ENCODE measurements around the gene CFLAR.

Gene CFLAR

DNA sequence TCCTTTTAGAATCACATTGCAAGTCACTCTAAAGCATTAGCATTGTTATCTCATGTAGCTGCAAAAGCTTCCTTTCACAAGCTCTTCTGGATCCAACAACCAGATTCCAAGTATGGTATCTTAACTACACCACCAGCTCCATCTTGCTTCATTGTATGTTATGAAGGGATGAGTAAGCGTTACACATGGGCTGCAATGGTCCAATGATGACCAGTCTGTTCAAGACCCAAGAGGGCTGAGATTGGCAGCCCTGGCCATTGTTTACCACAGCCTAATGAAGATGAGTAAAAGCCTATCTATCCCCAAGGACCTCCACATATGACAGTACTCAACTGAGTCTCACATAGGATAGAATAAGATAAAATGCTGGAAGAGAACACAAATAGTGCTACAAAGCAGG, 6.3 kb downstream of the CFLAR start:
- Histone ChIP-seq H3K9me3 (ENCODE audit: low read length) (no peaks in the 10 kb centered on the region), H3K36me3 (ENCODE audit: insufficient read depth, low read length) (no peaks in the 10 kb centered on the region), H3K27ac (ENCODE audit: low read depth, low read length) (no peak overlapping the region), H3K9ac (ENCODE audit: low read length) (no peak overlapping the region), H3K4me3 (ENCODE audit: low read depth in 1 of 2, low read length in 2 of 2) (no peak overlapping the region), H3K27me3 (ENCODE audit: control insufficient read depth in 1 of 2, insufficient read depth in 2 of 2, low read length in 2 of 2) (no peaks in the 10 kb centered on the region), H3K4me1 (ENCODE audit: insufficient read depth, low read length) (peaks cover 42% of the 10 kb centered on the region)

DNA sequence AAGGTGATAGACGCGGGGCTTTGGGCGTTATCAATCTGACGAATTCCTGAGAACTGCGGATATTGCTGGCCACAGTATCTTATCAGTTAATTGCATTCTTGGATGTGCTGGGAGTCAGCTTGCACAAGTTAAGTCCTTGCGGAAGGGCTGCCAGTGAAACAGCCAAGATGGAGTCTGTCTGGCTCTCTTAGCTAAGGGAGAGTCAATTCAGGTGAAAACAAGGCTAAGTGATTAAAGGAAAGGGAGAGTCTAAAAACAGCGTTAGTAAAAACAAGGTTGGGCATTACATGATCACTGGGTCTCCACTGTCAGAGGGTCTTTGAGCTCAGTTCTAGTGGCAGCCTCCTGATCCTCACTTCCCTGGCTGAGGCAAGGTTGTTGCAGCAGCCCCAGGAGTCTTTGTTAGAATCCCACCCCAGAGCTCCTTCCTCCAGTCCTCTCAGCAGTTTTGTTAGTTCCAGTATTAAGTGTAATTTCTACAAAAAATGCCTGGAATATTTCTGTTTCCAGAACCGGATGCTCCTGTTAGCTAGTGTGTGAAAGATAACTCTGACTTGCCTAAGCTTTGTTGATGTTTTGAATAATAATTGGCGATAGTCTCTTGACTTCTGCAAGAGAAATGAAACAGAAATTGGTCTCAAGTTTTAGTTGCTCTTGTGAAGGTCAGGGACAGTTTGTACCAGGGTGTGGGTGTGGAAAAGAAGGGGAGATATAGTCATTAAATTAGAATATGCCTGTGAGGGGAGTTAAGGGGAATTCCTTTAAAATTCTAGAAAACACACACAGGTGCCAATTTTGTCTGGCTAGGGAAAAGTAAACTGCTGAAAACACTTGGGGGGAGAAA, 10.6 kb downstream of the CFLAR start:
- Histone ChIP-seq H3K27me3 (ENCODE audit: control insufficient read depth in 1 of 2, insufficient read depth in 2 of 2, low read length in 2 of 2) (no peaks in the 10 kb centered on the region), H3K27ac (ENCODE audit: low read depth, low read length) (peak overlapping the region; percentile 43), H3K4me3 (ENCODE audit: low read depth in 1 of 2, low read length in 2 of 2) (no peak overlapping the region), H3K9ac (ENCODE audit: low read length) (no peak overlapping the region), H3K36me3 (ENCODE audit: insufficient read depth, low read length) (no peaks in the 10 kb centered on the region), H3K4me1 (ENCODE audit: insufficient read depth, low read length) (peaks cover 56% of the 10 kb centered on the region), H3K9me3 (ENCODE audit: low read length) (no peaks in the 10 kb centered on the region)

- Histone ChIP-seq H3K27me3 (ENCODE audit: control insufficient read depth in 1 of 2, insufficient read depth in 2 of 2, low read length in 2 of 2) (no peaks in the 10 kb centered on the region), H3K36me3 (ENCODE audit: insufficient read depth, low read length) (no peaks in the 10 kb centered on the region), H3K27ac (ENCODE audit: low read depth, low read length) (peak overlapping the region; percentile 43), H3K9ac (ENCODE audit: low read length) (no peak overlapping the region), H3K4me1 (ENCODE audit: insufficient read depth, low read length) (peaks cover 56% of the 10 kb centered on the region), H3K9me3 (ENCODE audit: low read length) (no peaks in the 10 kb centered on the region), H3K4me3 (ENCODE audit: low read depth in 1 of 2, low read length in 2 of 2) (no peak overlapping the region)
Measured at GRCh38 chr2:201127152-201127511, 11.2 kb downstream of the CFLAR start.

DNA sequence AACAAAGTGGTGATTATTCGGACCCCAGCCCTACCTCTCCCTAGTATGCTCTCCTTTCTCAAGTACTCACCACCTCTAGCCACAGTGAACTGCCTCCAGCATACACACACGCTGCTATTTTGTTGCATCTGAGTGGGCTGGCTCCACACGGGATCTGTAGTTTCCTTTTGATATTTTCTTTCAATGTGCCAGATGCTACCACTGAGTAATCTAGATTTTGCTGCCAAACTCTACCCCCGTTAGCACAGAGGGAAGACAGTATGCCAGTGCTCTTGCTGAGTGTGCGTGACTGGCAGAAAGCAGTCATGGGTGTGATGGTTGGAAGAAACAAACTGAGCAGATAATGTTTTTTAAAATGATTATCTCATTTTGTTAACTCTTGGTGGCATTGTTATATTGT, 11.6 kb downstream of the CFLAR start:
- H3K9ac ChIP-seq (ENCODE audit: low read length), result no peak overlapping the region
- peak overlapping the region; percentile 43 for H3K27ac ChIP-seq (ENCODE audit: low read depth, low read length)
- H3K9me3 ChIP-seq (ENCODE audit: low read length), result no peaks in the 10 kb centered on the region
- no peak overlapping the region for H3K4me3 ChIP-seq (ENCODE audit: low read depth in 1 of 2, low read length in 2 of 2)
- H3K27me3 ChIP-seq (ENCODE audit: control insufficient read depth in 1 of 2, insufficient read depth in 2 of 2, low read length in 2 of 2), result no peaks in the 10 kb centered on the region
- no peaks in the 10 kb centered on the region for H3K36me3 ChIP-seq (ENCODE audit: insufficient read depth, low read length)
- H3K4me1 ChIP-seq (ENCODE audit: insufficient read depth, low read length), result peaks cover 54% of the 10 kb centered on the region

GRCh38 chr2:201128033-201128432, 12.1 kb downstream of the CFLAR start:
- H3K4me3 ChIP-seq (ENCODE audit: low read depth in 1 of 2, low read length in 2 of 2), result no peak overlapping the region

GRCh38 chr2:201128933-201129505, 13.1 kb downstream of the CFLAR start:
- no peaks in the 10 kb centered on the region for H3K27me3 ChIP-seq (ENCODE audit: control insufficient read depth in 1 of 2, insufficient read depth in 2 of 2, low read length in 2 of 2)
- no peak overlapping the region for H3K4me3 ChIP-seq (ENCODE audit: low read depth in 1 of 2, low read length in 2 of 2)
- peaks cover 52% of the 10 kb centered on the region for H3K4me1 ChIP-seq (ENCODE audit: insufficient read depth, low read length)
- peaks cover 7% of the 10 kb centered on the region for H3K36me3 ChIP-seq (ENCODE audit: insufficient read depth, low read length)
- H3K9ac ChIP-seq (ENCODE audit: low read length), result peak overlapping the region; percentile 34
- H3K27ac ChIP-seq (ENCODE audit: low read depth, low read length), result no peak overlapping the region
- no peaks in the 10 kb centered on the region for H3K9me3 ChIP-seq (ENCODE audit: low read length)

More at GRCh38 chr2:201128033-201128432, 12.1 kb downstream of the CFLAR start:
- Histone ChIP-seq H3K27me3 (ENCODE audit: control insufficient read depth in 1 of 2, insufficient read depth in 2 of 2, low read length in 2 of 2) (no peaks in the 10 kb centered on the region), H3K9me3 (ENCODE audit: low read length) (no peaks in the 10 kb centered on the region), H3K4me1 (ENCODE audit: insufficient read depth, low read length) (peaks cover 57% of the 10 kb centered on the region), H3K9ac (ENCODE audit: low read length) (no peak overlapping the region), H3K27ac (ENCODE audit: low read depth, low read length) (no peak overlapping the region), H3K36me3 (ENCODE audit: insufficient read depth, low read length) (peaks cover 3% of the 10 kb centered on the region)

DNA sequence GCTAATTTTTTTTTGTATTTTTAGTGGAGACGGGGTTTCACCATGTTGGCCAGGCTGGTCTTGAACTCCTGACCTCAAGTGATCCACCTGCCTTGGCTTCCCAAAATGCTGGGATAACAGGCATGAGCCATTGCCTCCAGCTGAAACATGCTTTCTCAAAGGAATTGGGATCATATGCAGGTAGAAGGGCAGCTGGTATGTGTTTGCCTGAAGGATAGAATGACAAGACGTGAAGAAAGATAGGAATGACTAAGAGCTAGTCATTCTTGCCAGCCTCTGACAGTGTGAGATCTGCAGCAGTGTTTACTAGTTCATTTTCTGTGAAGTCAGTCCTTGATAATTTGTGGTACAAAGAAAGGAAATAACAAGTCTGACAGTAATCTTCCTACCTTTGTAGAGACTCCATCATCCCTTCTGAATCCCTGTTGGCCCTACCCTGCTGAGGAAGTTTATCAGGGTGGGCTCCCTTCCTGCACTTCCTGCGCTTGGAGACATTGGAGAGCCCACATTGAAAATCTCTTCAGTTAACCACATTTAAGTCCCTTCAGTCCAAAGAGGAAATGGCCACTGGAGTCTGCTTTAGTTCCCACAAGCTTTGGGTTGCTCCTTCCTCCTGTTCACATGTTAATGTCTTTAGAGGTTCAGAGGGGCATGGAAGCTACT, 14.7 kb downstream of the CFLAR start:
- Histone ChIP-seq H3K4me3 (ENCODE audit: low read depth in 1 of 2, low read length in 2 of 2) (no peak overlapping the region), H3K27me3 (ENCODE audit: control insufficient read depth in 1 of 2, insufficient read depth in 2 of 2, low read length in 2 of 2) (no peaks in the 10 kb centered on the region), H3K4me1 (ENCODE audit: insufficient read depth, low read length) (peaks cover 42% of the 10 kb centered on the region), H3K9ac (ENCODE audit: low read length) (no peak overlapping the region), H3K9me3 (ENCODE audit: low read length) (no peaks in the 10 kb centered on the region), H3K36me3 (ENCODE audit: insufficient read depth, low read length) (peaks cover 15% of the 10 kb centered on the region), H3K27ac (ENCODE audit: low read depth, low read length) (no peak overlapping the region)

- Histone ChIP-seq H3K4me3 (ENCODE audit: low read depth in 1 of 2, low read length in 2 of 2) (no peak overlapping the region), H3K4me1 (ENCODE audit: insufficient read depth, low read length) (peaks cover 28% of the 10 kb centered on the region), H3K9me3 (ENCODE audit: low read length) (no peaks in the 10 kb centered on the region), H3K27me3 (ENCODE audit: control insufficient read depth in 1 of 2, insufficient read depth in 2 of 2, low read length in 2 of 2) (no peaks in the 10 kb centered on the region), H3K9ac (ENCODE audit: low read length) (no peak overlapping the region), H3K27ac (ENCODE audit: low read depth, low read length) (no peak overlapping the region), H3K36me3 (ENCODE audit: insufficient read depth, low read length) (peaks cover 30% of the 10 kb centered on the region)
Measured at GRCh38 chr2:201132518-201132917, 16.6 kb downstream of the CFLAR start.

GRCh38 chr2:201135386-201135785, 19.4 kb downstream of the CFLAR start:
- H3K36me3 ChIP-seq (ENCODE audit: insufficient read depth, low read length), result peaks cover 46% of the 10 kb centered on the region
- H3K9ac ChIP-seq (ENCODE audit: low read length), result no peak overlapping the region
- peaks cover 13% of the 10 kb centered on the region for H3K4me1 ChIP-seq (ENCODE audit: insufficient read depth, low read length)

GRCh38 chr2:201136889-201137321, 20.9 kb downstream of the CFLAR start:
- Histone ChIP-seq H3K27me3 (ENCODE audit: control insufficient read depth in 1 of 2, insufficient read depth in 2 of 2, low read length in 2 of 2) (no peaks in the 10 kb centered on the region), H3K27ac (ENCODE audit: low read depth, low read length) (no peak overlapping the region), H3K4me1 (ENCODE audit: insufficient read depth, low read length) (peaks cover 9% of the 10 kb centered on the region), H3K4me3 (ENCODE audit: low read depth in 1 of 2, low read length in 2 of 2) (no peak overlapping the region), H3K36me3 (ENCODE audit: insufficient read depth, low read length) (peaks cover 54% of the 10 kb centered on the region), H3K9ac (ENCODE audit: low read length) (no peak overlapping the region), H3K9me3 (ENCODE audit: low read length) (no peaks in the 10 kb centered on the region)

More at GRCh38 chr2:201135386-201135785, 19.4 kb downstream of the CFLAR start:
- Histone ChIP-seq H3K4me3 (ENCODE audit: low read depth in 1 of 2, low read length in 2 of 2) (no peak overlapping the region), H3K27ac (ENCODE audit: low read depth, low read length) (no peak overlapping the region), H3K27me3 (ENCODE audit: control insufficient read depth in 1 of 2, insufficient read depth in 2 of 2, low read length in 2 of 2) (no peaks in the 10 kb centered on the region), H3K9me3 (ENCODE audit: low read length) (no peaks in the 10 kb centered on the region)

DNA sequence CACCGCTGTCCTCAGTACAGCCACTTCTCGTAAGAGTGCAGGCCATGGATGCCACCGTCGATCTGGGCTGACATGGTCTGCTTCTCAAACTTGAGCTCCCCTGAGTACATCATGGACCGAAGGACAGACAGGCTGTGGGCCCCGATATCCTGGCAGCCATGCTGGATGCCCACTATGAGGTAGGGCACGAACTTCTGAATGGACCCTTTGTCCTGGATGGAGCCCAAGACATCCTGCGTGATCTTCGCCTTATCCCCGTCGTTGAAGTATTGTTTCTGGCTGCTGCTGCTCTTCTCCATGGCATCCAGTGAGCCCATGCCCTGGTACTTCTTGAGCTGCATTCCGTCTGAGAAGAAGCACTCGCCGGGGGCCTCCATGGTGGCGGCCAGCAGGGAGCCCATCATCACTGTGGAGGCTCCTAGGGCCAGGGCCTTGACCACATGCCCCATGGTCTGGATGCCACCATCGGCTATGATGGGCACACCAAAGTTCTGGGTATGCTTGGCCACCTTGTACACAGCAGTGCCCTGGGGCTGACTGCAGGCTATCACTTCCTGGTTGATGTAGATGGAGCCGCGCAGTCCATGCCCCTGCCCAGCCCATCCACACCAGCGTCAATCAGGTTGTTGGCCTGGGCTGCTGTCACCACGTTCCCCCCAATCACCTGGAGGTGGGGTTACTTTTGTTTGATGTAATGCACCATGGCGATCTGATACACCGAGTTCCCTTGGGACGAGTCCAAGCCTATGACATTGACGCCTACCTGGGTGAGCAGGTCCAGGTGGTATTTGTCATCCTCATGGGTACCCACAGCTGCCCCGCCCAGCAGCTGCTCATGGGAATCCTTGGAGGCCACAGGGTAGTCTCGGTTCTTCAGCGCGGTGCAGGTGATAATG, 21.8 kb downstream of the CFLAR start:
- H3K36me3 ChIP-seq (ENCODE audit: insufficient read depth, low read length), result peaks cover 54% of the 10 kb centered on the region
- H3K9me3 ChIP-seq (ENCODE audit: low read length), result no peaks in the 10 kb centered on the region
- no peak overlapping the region for H3K9ac ChIP-seq (ENCODE audit: low read length)
- no peaks in the 10 kb centered on the region for H3K27me3 ChIP-seq (ENCODE audit: control insufficient read depth in 1 of 2, insufficient read depth in 2 of 2, low read length in 2 of 2)
- H3K27ac ChIP-seq (ENCODE audit: low read depth, low read length), result no peak overlapping the region
- peaks cover 5% of the 10 kb centered on the region for H3K4me1 ChIP-seq (ENCODE audit: insufficient read depth, low read length)
- H3K4me3 ChIP-seq (ENCODE audit: low read depth in 1 of 2, low read length in 2 of 2), result no peak overlapping the region
